Gastroesophageal sphincter (tissue), 4 donors: Measurements from ENCODE around the gene WDR45B. TPM values are rescaled to one million over a fixed set of nuclear protein-coding genes. Genes with fewer than 3 reads are reported as not detected.

Experiments used
- ATAC-seq: fragments of 150-250 bp; one replicate; pipeline ENCODE4 v1.9.1; 2016; ENCODE audit warnings: mild to moderate bottlenecking, moderate library complexity
- H3K27ac ChIP-seq, 4 donors: fragments of 200-600 bp; sonication (generic) in 3 of 4; 1 replicate in 3 of 4; 2 replicates in 1 of 4; pipeline ENCODE4 v1.5.1; 2016 to 2019
- H3K27me3 ChIP-seq: fragments of 200-600 bp; sonication (generic); one replicate; pipeline ENCODE4 v1.5.1; 2019
- H3K36me3 ChIP-seq, 2 donors: fragments of 200-600 bp; sonication (generic); one replicate each; pipeline ENCODE4 v1.5.1; 2019; ENCODE audit warnings: control low read depth in 1 of 2
- H3K4me1 ChIP-seq, 3 donors: fragments of 200-600 bp; sonication (generic); 1 replicate in 2 of 3; 2 replicates in 1 of 3; pipeline ENCODE4 v1.5.1; 2016 to 2019; ENCODE audit warnings: control low read depth in 2 of 3
- H3K4me3 ChIP-seq, 2 donors: fragments of 200-600 bp; sonication (generic); one replicate each; pipeline ENCODE4 v1.5.1; 2019; ENCODE audit warnings: mild to moderate bottlenecking in 1 of 2, moderate library complexity in 1 of 2
- H3K9me3 ChIP-seq, 3 donors: fragments of 200-600 bp; sonication (generic); one replicate each; pipeline ENCODE4 v1.5.1; 2017 to 2019; ENCODE audit warnings: control low read depth in 2 of 3
- CTCF ChIP-seq, 4 experiments: fragments of 200-600 bp in 2 of 4; fragments of 450-650 bp in 2 of 4; sonication (generic) in 1 of 4; IDR thresholded peaks; one replicate each; pipeline ENCODE4 v1.5.1; 2017 to 2019; ENCODE audit warnings: antibody characterized with exemption in 4 of 4, mild to moderate bottlenecking in 2 of 4, moderate library complexity in 2 of 4
- EP300 ChIP-seq: sonication (generic); formaldehyde crosslinking; IDR thresholded peaks from one replicate; pipeline ENCODE4 v1.6.1; 2017; ENCODE audit warnings: antibody characterized with exemption, mild to moderate bottlenecking
- POLR2A ChIP-seq, 2 donors: fragments of 450-650 bp; IDR thresholded peaks; one replicate each; pipeline ENCODE4 v1.6.1; 2017; ENCODE audit warnings: antibody characterized with exemption in 2 of 2, mild to moderate bottlenecking in 2 of 2, moderate library complexity in 1 of 2
- POLR2AphosphoS5 ChIP-seq: sonication (generic); formaldehyde crosslinking; IDR thresholded peaks from one replicate; pipeline ENCODE4 v1.6.1; 2017; ENCODE audit warnings: antibody characterized with exemption
- WGBS, 2 donors: methylation state at CpG; one replicate each; pipeline ENCODE4 v1.1.5; 2018; ENCODE audit warnings: low coverage in 1 of 2; 5-methylcytosine and 5-hydroxymethylcytosine counted together
- total RNA-seq, 4 donors: library from RNA; depleted of rRNA; stranded (reverse); fragments of >200 nt; gene quantifications; one replicate each; pipeline ENCODE4 v1.1.0, GENCODE V29; 2016

The WDR45B gene
- total RNA-seq, 4 donors from 2014 or later = 70.8 to 77.4 (median 76.4) TPM

GRCh38 chr17:82596837-82597672, 51.2 kb downstream of the WDR45B start:
- 85% methylated on average over 4 of the region's 33 CpGs; no CpG with 5 or more reads in 1 of the 2 donors for WGBS, 2 donors
- Histone ChIP-seq H3K9me3 (no peaks in the 10 kb centered on the region), H3K36me3 (peaks cover 0 to 74% of the 10 kb centered on the region in 2 donors), H3K27ac (no peak overlapping the region), H3K4me3 (no peak overlapping the region), H3K4me1 (peaks cover 0 to 36% (median 19%) of the 10 kb centered on the region in 3 donors), H3K27me3 (no peaks in the 10 kb centered on the region)
- no peak for ATAC-seq
- TF ChIP-seq POLR2AphosphoS5 (no peak), POLR2A (IDR thresholded peaks at IDR 0.05) (no peak), CTCF (IDR thresholded peaks at IDR 0.05) (no peak), EP300 (no peak)

- Histone ChIP-seq H3K4me3 (no peak overlapping the region), H3K4me1 (peaks cover 0 to 42% (median 26%) of the 10 kb centered on the region in 3 donors), H3K36me3 (peaks cover 0 to 67% of the 10 kb centered on the region in 2 donors), H3K9me3 (no peaks in the 10 kb centered on the region), H3K27me3 (no peaks in the 10 kb centered on the region), H3K27ac (no peak overlapping the region)
- 94 to 97% methylated on average over 4 to 6 of the region's 16 CpGs for WGBS, 2 donors
- TF ChIP-seq POLR2AphosphoS5 (no peak), CTCF (IDR thresholded peaks at IDR 0.05) (no peak), POLR2A (IDR thresholded peaks at IDR 0.05) (no peak), EP300 (no peak)
- ATAC-seq = no peak
Measured at GRCh38 chr17:82596296-82596695, 51.9 kb downstream of the WDR45B start.

GRCh38 chr17:82595893-82596292, 52.4 kb downstream of the WDR45B start:
- WGBS, 2 donors = 70 to 90% methylated on average over 2 of the region's 21 CpGs
- peaks cover 0 to 63% of the 10 kb centered on the region in 2 donors for H3K36me3 ChIP-seq
- ATAC-seq = no peak
- no peaks in the 10 kb centered on the region for H3K27me3 ChIP-seq
- H3K4me1 ChIP-seq = peaks cover 0 to 46% (median 30%) of the 10 kb centered on the region in 3 donors
- H3K4me3 ChIP-seq = no peak overlapping the region
- no peaks in the 10 kb centered on the region for H3K9me3 ChIP-seq
- TF ChIP-seq POLR2AphosphoS5 = no peak
- H3K27ac ChIP-seq = no peak overlapping the region

- no peak overlapping the region for H3K27ac ChIP-seq
- H3K4me1 ChIP-seq = peaks cover 0 to 51% (median 33%) of the 10 kb centered on the region in 3 donors
- ATAC-seq = no peak
- TF ChIP-seq POLR2A (IDR thresholded peaks at IDR 0.05) = no peak
- TF ChIP-seq EP300 = no peak
- no peak for TF ChIP-seq CTCF (IDR thresholded peaks at IDR 0.05)
- no peak for TF ChIP-seq POLR2AphosphoS5
- H3K9me3 ChIP-seq = no peaks in the 10 kb centered on the region
- 90 to 96% methylated on average over 3 to 7 of the region's 11 CpGs for WGBS, 2 donors
- no peak overlapping the region for H3K4me3 ChIP-seq
- no peaks in the 10 kb centered on the region for H3K27me3 ChIP-seq
- H3K36me3 ChIP-seq = peaks cover 0 to 49% of the 10 kb centered on the region in 2 donors
Measured at GRCh38 chr17:82594571-82594970, 53.7 kb downstream of the WDR45B start.

GRCh38 chr17:82593590-82594087, 54.6 kb downstream of the WDR45B start:
- Histone ChIP-seq H3K27ac (peak overlapping the region; percentile 85 to 94 (median 91)), H3K4me1 (peaks cover 0 to 51% (median 33%) of the 10 kb centered on the region in 3 donors), H3K27me3 (no peaks in the 10 kb centered on the region), H3K4me3 (peak overlapping the region; percentile 61), H3K9me3 (no peaks in the 10 kb centered on the region), H3K36me3 (peaks cover 0 to 41% of the 10 kb centered on the region in 2 donors)
- TF ChIP-seq POLR2A (IDR thresholded peaks at IDR 0.05) (no peak), EP300 (no peak), POLR2AphosphoS5 (peak; percentile 28)
- WGBS, 2 donors = 7% methylated on average over 3 of the region's 29 CpGs; no CpG with 5 or more reads in 1 of the 2 donors
- peak; percentile 2 for ATAC-seq
